ENCODE data around the gene OTOR. TPM values are rescaled to one million over a fixed set of nuclear protein-coding genes. Genes with fewer than 3 reads are reported as not detected.
A peak's percentile ranks its signal among the peaks of the same experiment; 100 is the strongest.

The OTOR gene
- total RNA-seq, 1 donor from 2014 or later = not detected

DNA sequence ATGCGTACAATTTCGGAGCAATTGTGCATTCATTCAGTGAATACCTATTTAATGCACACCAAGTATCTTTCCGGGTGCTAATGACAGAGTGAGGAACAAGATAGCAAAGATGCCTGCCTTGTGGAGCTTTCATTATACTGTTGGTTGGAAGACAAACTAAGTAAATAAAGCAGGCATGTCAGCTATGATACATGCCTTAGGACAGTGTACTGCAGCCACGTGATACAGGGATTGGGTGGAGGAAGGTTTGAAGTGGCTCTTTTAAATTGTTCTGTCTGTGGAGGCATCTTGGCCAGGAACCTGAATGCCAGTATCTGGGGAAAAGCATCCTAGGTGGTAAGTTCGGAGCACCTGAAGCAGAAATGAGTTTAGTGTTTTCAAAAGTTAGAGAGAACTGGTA, 3.0 kb upstream of the OTOR start:
- intact Hi-C loops (cut with micrococcal nuclease) = no loop called here
- no peak for ATAC-seq
- DNase-seq = no peak

DNA sequence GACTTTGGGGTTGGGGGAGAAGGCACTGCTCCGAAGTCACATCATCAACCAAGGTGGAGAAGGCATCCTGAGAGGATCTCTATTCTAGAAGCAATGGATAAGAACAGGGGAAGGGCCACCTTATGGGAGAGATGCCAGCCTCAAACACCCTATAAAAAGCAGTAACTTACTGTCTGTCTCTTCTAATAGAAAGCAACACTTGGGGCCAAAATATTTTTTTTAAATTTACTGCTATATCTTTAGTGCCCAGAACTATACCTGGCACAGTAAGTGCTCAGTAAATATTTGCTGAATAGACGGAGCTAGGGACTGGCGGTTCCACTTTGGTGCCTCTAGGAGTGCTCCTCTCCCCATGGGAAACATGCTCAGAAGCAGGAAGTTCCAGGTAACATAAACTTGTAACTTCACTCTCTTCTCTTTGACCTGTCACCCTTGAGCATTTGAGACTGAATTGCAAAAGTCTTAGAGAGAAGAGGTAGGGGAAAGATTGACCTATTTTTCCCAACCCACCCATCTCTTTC, 807 bp upstream of the OTOR start:
- DNase-seq = no peak
- intact Hi-C loops (cut with micrococcal nuclease) = no loop called here
- ATAC-seq = no peak

DNA sequence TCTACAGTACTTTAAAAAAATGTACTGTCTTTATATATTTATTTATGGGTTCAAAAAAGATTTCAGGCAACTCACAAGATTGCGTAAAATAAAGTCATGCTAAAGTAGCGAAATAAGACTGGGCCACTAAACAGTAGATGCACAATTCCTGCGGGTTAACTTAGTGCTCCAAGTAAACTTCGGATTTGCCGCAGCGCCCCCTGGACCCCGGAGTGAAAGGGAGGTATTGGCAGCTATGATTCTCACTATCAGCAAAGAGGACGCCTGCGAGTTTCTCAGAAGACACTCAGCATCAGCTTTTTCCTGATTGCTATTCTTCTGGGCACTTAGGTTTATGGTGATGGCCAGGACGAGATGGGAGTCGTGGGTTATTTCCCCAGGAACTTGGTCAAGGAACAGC, 1.4 kb downstream of the OTOR start:
- ATAC-seq (no peak), DNase-seq (no peak)
- intact Hi-C loops (cut with micrococcal nuclease) = no loop called here

DNA sequence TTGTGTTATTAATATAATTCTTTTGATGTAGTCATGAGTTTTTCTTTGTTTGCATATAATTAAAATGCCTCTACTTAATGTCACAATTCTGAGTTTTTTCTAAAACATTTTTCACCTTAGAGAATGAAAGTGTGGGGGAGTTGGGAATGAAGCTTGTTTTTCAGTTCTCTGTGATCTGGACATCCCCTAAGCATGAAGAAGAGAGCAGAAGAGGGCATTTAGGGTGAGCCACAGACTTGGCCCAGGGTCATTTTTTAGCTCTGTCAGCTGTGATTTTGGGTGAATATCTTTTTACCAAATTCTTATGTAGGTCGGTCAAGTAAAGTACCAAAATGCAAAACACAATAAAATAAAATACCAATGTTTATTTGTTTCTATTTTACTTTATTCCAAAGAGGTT, 3.9 kb downstream of the OTOR start:
- no peak for DNase-seq
- intact Hi-C loops (cut with micrococcal nuclease) = loop anchor here (10.0 kb wide), 1 partner anchor 237 kb away; no protein-coding TSS in a partner anchor
- ATAC-seq = no peak

DNA sequence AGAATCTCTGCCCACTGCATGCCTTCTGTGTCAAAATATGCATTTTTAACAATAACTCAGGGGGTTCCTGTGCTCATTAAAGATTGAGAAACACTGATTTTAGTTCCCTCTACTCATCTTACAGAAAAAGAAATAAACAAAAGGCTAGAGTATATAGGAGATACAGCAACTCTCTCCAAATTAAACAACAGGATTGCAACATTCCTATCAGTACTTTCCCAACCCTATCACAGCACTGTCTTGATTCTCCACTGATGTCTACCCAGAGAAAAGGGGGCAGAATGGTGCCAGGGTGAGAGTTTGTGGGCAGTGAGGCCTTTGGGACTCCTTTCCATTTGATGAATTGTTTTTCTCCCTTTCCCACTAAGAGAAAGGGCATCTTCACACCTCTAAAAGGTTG, 4.7 kb downstream of the OTOR start:
- no peak for DNase-seq
- ATAC-seq = no peak
- intact Hi-C loops (cut with micrococcal nuclease) = loop anchor here (10.0 kb wide), 1 partner anchor 238 kb away; no protein-coding TSS in a partner anchor

DNA sequence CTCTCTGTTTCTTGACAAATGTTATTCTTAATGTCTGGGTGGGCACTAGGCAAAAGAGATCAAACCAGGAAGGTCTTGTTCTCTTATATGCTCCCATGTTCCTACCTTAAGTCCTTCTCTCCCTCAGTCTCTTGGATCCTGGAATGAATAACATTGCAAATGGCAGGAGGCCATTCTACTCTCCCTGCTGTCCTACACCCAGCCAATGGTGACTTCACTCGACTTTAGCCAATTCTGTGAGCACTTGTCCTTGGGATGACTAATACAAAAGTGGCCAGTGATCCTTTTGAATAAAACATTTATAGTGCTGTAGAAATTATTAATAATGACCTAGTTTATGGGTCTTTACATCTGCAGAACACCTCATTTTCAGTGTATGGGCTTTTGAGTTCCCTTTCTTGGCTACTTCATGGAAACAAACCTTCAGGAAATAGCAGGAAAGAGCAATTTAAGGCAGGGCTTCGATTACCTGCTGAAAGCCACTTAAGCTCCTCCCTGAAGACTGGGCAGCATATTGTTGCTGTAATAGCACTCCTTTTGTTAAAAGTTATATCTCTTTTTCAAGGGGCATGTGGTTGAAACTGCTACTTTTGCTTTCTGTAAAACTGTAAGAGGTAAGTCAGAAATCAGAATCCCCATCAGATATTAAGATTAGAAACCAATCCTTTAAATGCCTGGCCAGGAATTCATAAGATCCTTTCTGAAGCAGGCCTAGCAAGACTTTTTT, 10.5 kb downstream of the OTOR start:
- intact Hi-C loops (cut with micrococcal nuclease) = loop anchor here (10.0 kb wide), 1 partner anchor 244 kb away; no protein-coding TSS in a partner anchor
- DNase-seq (no peak), ATAC-seq (no peak)

DNA sequence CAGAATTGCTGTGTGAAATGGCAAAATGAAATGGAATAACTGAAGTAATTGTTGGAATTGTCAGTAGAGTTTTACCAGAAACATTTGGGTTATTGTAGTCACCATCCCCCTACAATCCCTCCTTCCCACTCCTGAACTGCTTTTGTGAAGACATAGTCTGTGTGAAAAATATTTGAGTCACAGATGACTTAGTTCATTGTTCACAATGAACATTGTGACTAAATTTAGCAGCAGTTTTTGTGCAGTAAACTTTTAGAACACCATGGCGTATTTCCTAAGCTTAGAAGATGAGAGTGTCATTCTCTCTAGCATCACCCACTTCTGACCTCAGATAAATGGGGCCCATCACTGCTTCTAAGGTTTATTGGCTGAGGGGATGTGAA, 11.0 kb downstream of the OTOR start:
- ATAC-seq = no peak
- intact Hi-C loops (cut with micrococcal nuclease) = loop anchor here (10.0 kb wide), 1 partner anchor 244 kb away; no protein-coding TSS in a partner anchor
- DNase-seq = no peak

- ATAC-seq (peak; percentile 13), DNase-seq (no peak)
- intact Hi-C loops (cut with micrococcal nuclease) = no loop called here
These were observed 12.5 kb downstream of the OTOR start for GRCh38 chr20:16760431-16761304.

- no peak for DNase-seq
- ATAC-seq = peak; percentile 78
- intact Hi-C loops (cut with micrococcal nuclease) = no loop called here
These were observed 13.2 kb downstream of the OTOR start for GRCh38 chr20:16761305-16761829.

- no peak for DNase-seq
- intact Hi-C loops (cut with micrococcal nuclease) = no loop called here
- ATAC-seq = no peak
These were observed 16.4 kb downstream of the OTOR start for GRCh38 chr20:16764560-16764959.

GRCh38 chr20:16771213-16771612, 23.1 kb downstream of the OTOR start:
- DNase-seq (no peak), ATAC-seq (no peak)
- intact Hi-C loops (cut with micrococcal nuclease) = no loop called here

- intact Hi-C loops (cut with micrococcal nuclease) = no loop called here
- DNase-seq = no peak
- ATAC-seq = no peak
These were observed 27.8 kb downstream of the OTOR start for GRCh38 chr20:16775961-16776360.

GRCh38 chr20:16777126-16777525, 29.0 kb downstream of the OTOR start:
- intact Hi-C loops (cut with micrococcal nuclease) = no loop called here
- DNase-seq (no peak), ATAC-seq (no peak)

- intact Hi-C loops (cut with micrococcal nuclease) = no loop called here
- ATAC-seq (no peak), DNase-seq (no peak)
These were observed 30.0 kb downstream of the OTOR start for GRCh38 chr20:16778159-16778558.

- DNase-seq (no peak), ATAC-seq (no peak)
- intact Hi-C loops (cut with micrococcal nuclease) = no loop called here
These were observed 33.3 kb downstream of the OTOR start for GRCh38 chr20:16781496-16781895.

- ATAC-seq (no peak), DNase-seq (no peak)
- intact Hi-C loops (cut with micrococcal nuclease) = no loop called here
These were observed 37.1 kb downstream of the OTOR start for GRCh38 chr20:16785226-16785625.
